ENCODE data around the gene LY86.

LY86 gene

DNA sequence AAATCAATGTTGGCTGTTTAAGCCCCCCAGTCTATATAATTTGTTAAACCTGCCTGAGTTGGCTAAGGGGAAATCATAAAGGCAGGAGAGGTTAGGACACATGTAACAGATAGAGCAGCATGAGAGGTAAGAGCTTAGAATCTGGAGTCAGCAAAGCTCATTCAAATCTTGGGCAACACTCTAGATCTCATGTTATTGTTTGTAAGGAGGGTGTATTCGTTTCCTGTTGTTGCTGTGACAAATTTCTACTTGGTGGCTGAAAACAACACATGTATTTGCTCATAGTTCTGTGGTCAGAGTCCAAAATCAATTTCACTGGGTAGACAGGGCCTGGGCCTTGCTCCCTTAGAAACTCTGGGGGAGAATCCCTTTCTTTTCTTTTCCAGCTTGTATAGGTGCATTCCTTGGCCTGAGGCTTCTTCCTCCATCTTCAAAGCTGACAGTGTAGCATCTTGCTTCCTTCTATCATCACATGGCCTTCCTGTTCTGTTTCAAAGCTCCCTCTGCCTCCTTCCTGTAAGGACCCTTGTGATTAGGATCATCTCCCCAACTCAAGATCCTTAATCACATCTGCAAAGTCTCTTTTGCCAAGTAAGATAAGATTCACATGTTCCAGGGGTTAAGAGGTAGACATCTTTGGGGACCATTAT lies 4.4 kb downstream of the LY86 start:
- no peaks in the 10 kb centered on the region for H3K4me1 ChIP-seq (ENCODE audit: control insufficient read depth, insufficient read depth, low read length)
- no peak overlapping the region for H3K4me3 ChIP-seq (ENCODE audit: low read length)
- no peak overlapping the region for H3K9ac ChIP-seq (ENCODE audit: low read length)
- H3K27ac ChIP-seq (ENCODE audit: low read depth, low read length), result no peak overlapping the region
- no peaks in the 10 kb centered on the region for H3K27me3 ChIP-seq (ENCODE audit: control insufficient read depth, insufficient read depth, low read length)
- H3K36me3 ChIP-seq (ENCODE audit: control insufficient read depth, insufficient read depth, low read length), result no peaks in the 10 kb centered on the region

GRCh38 chr6:6593867-6594468 lies 5.4 kb downstream of the LY86 start:
- H3K27ac ChIP-seq (ENCODE audit: low read depth, low read length), result no peak overlapping the region

GRCh38 chr6:6595025-6595424 lies 6.5 kb downstream of the LY86 start:
- Histone ChIP-seq H3K4me1 (ENCODE audit: control insufficient read depth, insufficient read depth, low read length) (no peaks in the 10 kb centered on the region), H3K27ac (ENCODE audit: low read depth, low read length) (no peak overlapping the region), H3K4me3 (ENCODE audit: low read length) (no peak overlapping the region), H3K36me3 (ENCODE audit: control insufficient read depth, insufficient read depth, low read length) (no peaks in the 10 kb centered on the region), H3K9ac (ENCODE audit: low read length) (no peak overlapping the region), H3K27me3 (ENCODE audit: control insufficient read depth, insufficient read depth, low read length) (no peaks in the 10 kb centered on the region)

More at GRCh38 chr6:6593867-6594468, 5.4 kb downstream of the LY86 start:
- H3K27me3 ChIP-seq (ENCODE audit: control insufficient read depth, insufficient read depth, low read length), result no peaks in the 10 kb centered on the region
- H3K4me1 ChIP-seq (ENCODE audit: control insufficient read depth, insufficient read depth, low read length), result no peaks in the 10 kb centered on the region
- H3K9ac ChIP-seq (ENCODE audit: low read length), result no peak overlapping the region
- H3K4me3 ChIP-seq (ENCODE audit: low read length), result no peak overlapping the region
- no peaks in the 10 kb centered on the region for H3K36me3 ChIP-seq (ENCODE audit: control insufficient read depth, insufficient read depth, low read length)

GRCh38 chr6:6595952-6596351 lies 7.4 kb downstream of the LY86 start:
- Histone ChIP-seq H3K27ac (ENCODE audit: low read depth, low read length) (no peak overlapping the region), H3K4me1 (ENCODE audit: control insufficient read depth, insufficient read depth, low read length) (no peaks in the 10 kb centered on the region), H3K9ac (ENCODE audit: low read length) (no peak overlapping the region), H3K27me3 (ENCODE audit: control insufficient read depth, insufficient read depth, low read length) (no peaks in the 10 kb centered on the region), H3K36me3 (ENCODE audit: control insufficient read depth, insufficient read depth, low read length) (no peaks in the 10 kb centered on the region), H3K4me3 (ENCODE audit: low read length) (no peak overlapping the region)

DNA sequence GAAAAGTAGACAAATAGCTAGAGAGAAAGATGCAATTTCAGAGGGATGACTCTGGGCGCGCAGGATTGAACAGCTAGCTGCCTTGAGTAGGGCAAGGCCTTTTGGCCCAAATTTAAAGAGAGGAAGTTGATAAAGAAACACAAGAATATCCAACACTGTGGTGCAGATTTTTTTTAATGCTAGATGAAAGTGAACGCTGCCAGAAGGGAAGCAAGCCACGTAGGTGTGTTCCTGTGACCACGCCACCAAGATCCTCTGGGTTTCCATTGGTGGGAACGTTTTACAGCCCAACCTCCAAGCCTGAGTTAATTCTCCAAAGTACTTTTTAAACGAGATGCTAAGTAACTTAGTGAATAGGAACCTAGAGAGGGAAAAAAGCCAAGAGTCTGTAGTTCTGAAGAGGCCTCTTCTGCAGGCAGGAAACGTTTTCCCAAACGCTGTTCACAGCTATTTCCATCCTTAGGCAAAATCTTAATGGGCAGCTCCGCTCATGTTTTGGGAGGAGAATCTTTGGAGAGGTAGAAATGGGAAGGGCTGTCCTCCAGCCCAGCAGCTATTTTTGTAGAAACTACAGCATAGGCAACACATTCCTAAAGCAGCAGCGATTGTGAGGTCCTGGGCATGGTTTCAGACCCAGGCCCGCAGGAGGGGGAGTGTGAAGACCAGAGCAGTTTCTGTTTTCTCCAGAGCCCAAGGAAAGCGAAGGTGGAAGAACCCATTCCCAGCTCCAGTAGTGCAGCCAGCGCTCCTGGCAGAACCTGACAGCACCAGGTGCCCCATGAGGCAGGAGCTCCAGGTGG lies 8.2 kb downstream of the LY86 start:
- Histone ChIP-seq H3K4me1 (ENCODE audit: control insufficient read depth, insufficient read depth, low read length) (no peaks in the 10 kb centered on the region), H3K9ac (ENCODE audit: low read length) (no peak overlapping the region), H3K36me3 (ENCODE audit: control insufficient read depth, insufficient read depth, low read length) (no peaks in the 10 kb centered on the region), H3K27me3 (ENCODE audit: control insufficient read depth, insufficient read depth, low read length) (no peaks in the 10 kb centered on the region), H3K27ac (ENCODE audit: low read depth, low read length) (no peak overlapping the region), H3K4me3 (ENCODE audit: low read length) (no peak overlapping the region)

DNA sequence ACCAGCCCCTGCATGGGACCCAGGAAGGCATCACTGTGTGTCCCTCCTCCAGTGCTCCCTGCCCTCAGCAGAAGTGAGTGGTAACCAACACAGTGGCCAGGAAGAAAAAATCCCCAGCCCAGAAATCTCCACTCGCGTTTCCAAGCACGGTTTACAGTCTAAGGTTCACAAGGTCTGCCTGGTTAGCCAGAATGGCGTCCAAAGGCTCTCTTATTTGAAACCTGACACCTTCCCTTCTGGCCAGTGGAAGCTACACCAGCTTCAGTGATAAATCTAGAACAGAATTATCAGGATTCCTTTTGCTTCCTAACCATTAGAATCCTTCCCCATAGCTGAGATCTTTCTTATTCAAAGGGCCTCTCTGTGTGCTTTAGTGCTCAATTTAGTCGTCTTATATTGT lies 9.2 kb downstream of the LY86 start:
- H3K4me1 ChIP-seq (ENCODE audit: control insufficient read depth, insufficient read depth, low read length), result no peaks in the 10 kb centered on the region
- H3K4me3 ChIP-seq (ENCODE audit: low read length), result no peak overlapping the region
- H3K27ac ChIP-seq (ENCODE audit: low read depth, low read length), result no peak overlapping the region
- no peak overlapping the region for H3K9ac ChIP-seq (ENCODE audit: low read length)
- H3K36me3 ChIP-seq (ENCODE audit: control insufficient read depth, insufficient read depth, low read length), result no peaks in the 10 kb centered on the region
- no peaks in the 10 kb centered on the region for H3K27me3 ChIP-seq (ENCODE audit: control insufficient read depth, insufficient read depth, low read length)

GRCh38 chr6:6599468-6599873 lies 11.0 kb downstream of the LY86 start:
- Histone ChIP-seq H3K27ac (ENCODE audit: low read depth, low read length) (no peak overlapping the region), H3K4me3 (ENCODE audit: low read length) (no peak overlapping the region), H3K4me1 (ENCODE audit: control insufficient read depth, insufficient read depth, low read length) (no peaks in the 10 kb centered on the region), H3K27me3 (ENCODE audit: control insufficient read depth, insufficient read depth, low read length) (no peaks in the 10 kb centered on the region), H3K9ac (ENCODE audit: low read length) (no peak overlapping the region), H3K36me3 (ENCODE audit: control insufficient read depth, insufficient read depth, low read length) (no peaks in the 10 kb centered on the region)

DNA sequence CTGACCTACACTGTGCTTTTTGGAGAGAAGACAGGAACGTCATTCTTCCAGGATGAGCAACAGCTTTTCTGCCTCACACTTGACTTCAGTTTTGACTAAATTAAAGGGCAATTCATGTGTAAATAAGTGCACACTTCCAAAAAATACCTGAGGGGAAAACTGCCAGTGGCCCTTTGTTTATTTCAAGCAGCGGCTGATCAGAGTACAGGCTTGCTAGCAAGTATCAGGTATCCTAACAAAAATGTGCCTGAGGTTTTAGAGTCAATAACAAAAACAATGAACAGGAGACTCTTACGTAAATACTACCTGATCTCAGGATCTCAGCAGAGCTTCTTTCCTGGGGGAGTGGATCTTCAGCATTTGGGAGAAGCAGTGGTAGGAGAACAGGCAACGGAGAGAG lies 12.4 kb downstream of the LY86 start:
- no peaks in the 10 kb centered on the region for H3K27me3 ChIP-seq (ENCODE audit: control insufficient read depth, insufficient read depth, low read length)
- no peaks in the 10 kb centered on the region for H3K36me3 ChIP-seq (ENCODE audit: control insufficient read depth, insufficient read depth, low read length)
- H3K4me3 ChIP-seq (ENCODE audit: low read length), result no peak overlapping the region
- H3K4me1 ChIP-seq (ENCODE audit: control insufficient read depth, insufficient read depth, low read length), result no peaks in the 10 kb centered on the region
- no peak overlapping the region for H3K27ac ChIP-seq (ENCODE audit: low read depth, low read length)
- no peak overlapping the region for H3K9ac ChIP-seq (ENCODE audit: low read length)

DNA sequence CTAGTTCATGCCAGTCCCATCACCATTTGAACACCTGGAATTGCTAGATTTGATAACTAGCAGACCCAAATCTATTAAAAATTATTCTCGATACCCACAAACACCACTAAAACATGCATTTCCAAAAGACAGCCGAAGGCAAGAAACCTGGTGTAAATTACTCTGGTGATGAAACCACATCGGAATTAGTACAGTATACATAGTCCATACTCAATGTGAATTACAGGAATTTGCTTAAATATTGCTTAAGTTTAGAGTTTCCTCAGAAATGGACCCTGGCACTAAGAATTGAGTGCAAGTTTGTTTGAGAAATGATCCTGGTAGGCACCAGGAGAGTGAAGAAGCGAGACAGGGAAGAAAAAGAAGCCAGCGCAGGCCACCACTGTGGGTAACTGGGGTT lies 13.7 kb downstream of the LY86 start:
- no peaks in the 10 kb centered on the region for H3K27me3 ChIP-seq (ENCODE audit: control insufficient read depth, insufficient read depth, low read length)
- H3K4me3 ChIP-seq (ENCODE audit: low read length), result no peak overlapping the region
- H3K27ac ChIP-seq (ENCODE audit: low read depth, low read length), result no peak overlapping the region
- H3K4me1 ChIP-seq (ENCODE audit: control insufficient read depth, insufficient read depth, low read length), result no peaks in the 10 kb centered on the region
- no peaks in the 10 kb centered on the region for H3K36me3 ChIP-seq (ENCODE audit: control insufficient read depth, insufficient read depth, low read length)
- no peak overlapping the region for H3K9ac ChIP-seq (ENCODE audit: low read length)

DNA sequence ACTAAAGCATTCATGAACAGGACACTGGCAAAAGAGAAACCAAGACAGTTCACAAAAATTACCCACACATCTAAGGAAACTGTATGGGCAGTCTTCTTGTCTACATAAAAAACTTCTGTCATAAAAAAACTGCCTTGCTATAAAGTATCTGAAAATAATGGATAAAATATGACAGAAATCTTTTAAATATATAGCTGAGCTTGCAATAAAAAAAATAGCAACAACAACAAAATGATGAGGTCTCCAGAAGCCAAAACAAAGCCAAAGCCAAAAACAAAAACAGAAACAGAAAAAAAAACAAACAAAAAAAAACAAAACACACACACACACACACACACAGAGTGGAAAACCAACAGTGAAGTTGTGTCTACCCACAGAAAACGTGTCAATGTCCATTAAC lies 14.8 kb downstream of the LY86 start:
- H3K4me3 ChIP-seq (ENCODE audit: low read length), result no peak overlapping the region
- no peak overlapping the region for H3K27ac ChIP-seq (ENCODE audit: low read depth, low read length)

GRCh38 chr6:6604015-6604414 lies 15.5 kb downstream of the LY86 start:
- H3K4me3 ChIP-seq (ENCODE audit: low read length), result no peak overlapping the region
- H3K36me3 ChIP-seq (ENCODE audit: control insufficient read depth, insufficient read depth, low read length), result no peaks in the 10 kb centered on the region
- H3K4me1 ChIP-seq (ENCODE audit: control insufficient read depth, insufficient read depth, low read length), result no peaks in the 10 kb centered on the region
- no peaks in the 10 kb centered on the region for H3K27me3 ChIP-seq (ENCODE audit: control insufficient read depth, insufficient read depth, low read length)
- no peak overlapping the region for H3K27ac ChIP-seq (ENCODE audit: low read depth, low read length)
- no peak overlapping the region for H3K9ac ChIP-seq (ENCODE audit: low read length)

More for the DNA sequence above, 14.8 kb downstream of the LY86 start:
- no peaks in the 10 kb centered on the region for H3K27me3 ChIP-seq (ENCODE audit: control insufficient read depth, insufficient read depth, low read length)
- no peaks in the 10 kb centered on the region for H3K36me3 ChIP-seq (ENCODE audit: control insufficient read depth, insufficient read depth, low read length)
- no peak overlapping the region for H3K9ac ChIP-seq (ENCODE audit: low read length)
- H3K4me1 ChIP-seq (ENCODE audit: control insufficient read depth, insufficient read depth, low read length), result no peaks in the 10 kb centered on the region

DNA sequence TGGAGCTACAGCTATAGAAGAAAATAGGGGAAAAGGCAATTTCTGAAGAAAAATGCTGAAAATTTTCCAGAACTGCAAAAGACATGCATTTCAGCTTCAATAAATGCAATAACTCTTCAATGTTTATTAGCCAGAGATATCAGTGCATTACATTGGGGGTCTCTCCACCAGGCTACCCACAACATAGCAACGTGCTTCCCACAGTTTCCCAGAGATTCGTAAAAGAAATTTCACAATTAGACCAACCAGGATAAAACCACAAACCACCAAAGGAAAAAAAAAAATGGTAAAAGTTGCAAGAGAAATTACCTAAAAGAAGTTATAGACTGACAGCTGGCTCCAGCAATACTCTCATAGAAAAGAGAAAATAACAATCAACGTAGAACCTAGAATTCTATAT lies 16.0 kb downstream of the LY86 start:
- Histone ChIP-seq H3K4me1 (ENCODE audit: control insufficient read depth, insufficient read depth, low read length) (no peaks in the 10 kb centered on the region), H3K27ac (ENCODE audit: low read depth, low read length) (no peak overlapping the region), H3K4me3 (ENCODE audit: low read length) (no peak overlapping the region), H3K27me3 (ENCODE audit: control insufficient read depth, insufficient read depth, low read length) (no peaks in the 10 kb centered on the region), H3K9ac (ENCODE audit: low read length) (no peak overlapping the region), H3K36me3 (ENCODE audit: control insufficient read depth, insufficient read depth, low read length) (no peaks in the 10 kb centered on the region)
